SW 1271 (cell line): ENCODE results near the gene LRP1.

Source experiments
- DNase-seq, 2 experiments: peaks; one replicate each; lab custom pipeline; 2025; lab: John Stamatoyannopoulos, UW

Gene LRP1

DNA sequence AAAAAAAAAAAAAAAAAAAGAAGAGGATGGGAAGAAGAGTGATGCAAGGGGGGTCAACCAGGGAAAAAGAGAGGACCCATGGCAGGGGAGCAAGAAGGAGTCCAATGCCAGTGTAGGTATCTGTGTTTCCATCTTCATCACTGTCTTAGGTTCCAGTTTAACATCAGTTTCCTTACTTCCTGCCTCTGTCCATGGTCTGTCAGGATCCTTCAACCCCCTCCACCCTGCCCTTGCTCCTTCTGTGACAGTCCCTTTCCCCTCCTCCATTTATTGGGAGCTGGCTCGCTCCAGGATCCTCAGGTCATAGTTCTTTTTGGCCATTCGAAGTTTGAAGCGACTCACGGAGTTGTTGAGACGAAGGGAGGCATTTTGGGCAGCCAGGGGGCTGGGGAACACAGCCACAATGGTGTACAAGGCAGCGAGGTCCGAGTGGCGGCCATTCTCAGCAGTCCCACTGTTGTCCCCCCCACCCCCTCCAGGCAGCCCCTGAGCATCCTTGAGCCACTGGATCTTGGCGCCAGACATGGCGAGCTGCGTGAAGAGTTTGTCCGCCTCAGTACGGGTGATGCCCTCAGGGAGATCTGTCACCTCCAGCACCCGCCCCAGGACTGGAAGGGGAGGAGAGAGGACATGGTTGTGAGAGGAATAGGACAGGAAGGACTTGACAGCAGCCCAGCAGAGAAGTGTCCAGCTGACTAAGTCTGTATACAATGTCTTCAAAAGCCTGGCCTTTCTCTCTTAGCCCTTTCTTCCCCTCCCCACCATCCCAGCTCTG, 126.4 kb downstream of the LRP1 start:
- no peak for DNase-seq

GRCh38 chr12:57255916-57256315, 127.6 kb downstream of the LRP1 start:
- no peak for DNase-seq

GRCh38 chr12:57258977-57259970, 131.0 kb downstream of the LRP1 start:
- no peak for DNase-seq

DNA sequence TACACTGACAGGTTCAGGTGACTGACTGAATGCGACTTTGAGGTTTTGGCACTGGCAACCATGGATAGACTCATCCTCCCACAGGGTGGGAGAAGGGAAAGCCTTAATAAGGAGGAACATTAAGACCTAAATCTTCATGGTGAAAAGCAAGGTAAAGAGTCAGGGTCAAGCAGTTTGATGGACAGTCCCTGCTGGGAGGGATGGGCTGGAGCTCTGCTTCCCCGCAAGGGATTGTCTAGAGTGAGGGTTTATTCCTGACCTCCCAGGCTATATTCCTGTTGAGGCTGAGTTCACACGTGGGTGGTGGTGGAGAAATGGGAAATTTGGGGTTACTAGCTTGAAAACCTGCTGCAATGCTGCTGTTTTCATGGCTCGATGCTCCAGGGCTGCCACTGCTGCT, 132.1 kb downstream of the LRP1 start:
- no peak for DNase-seq

- no peak for DNase-seq
Measured at GRCh38 chr12:57261428-57261865, 133.2 kb downstream of the LRP1 start.

DNA sequence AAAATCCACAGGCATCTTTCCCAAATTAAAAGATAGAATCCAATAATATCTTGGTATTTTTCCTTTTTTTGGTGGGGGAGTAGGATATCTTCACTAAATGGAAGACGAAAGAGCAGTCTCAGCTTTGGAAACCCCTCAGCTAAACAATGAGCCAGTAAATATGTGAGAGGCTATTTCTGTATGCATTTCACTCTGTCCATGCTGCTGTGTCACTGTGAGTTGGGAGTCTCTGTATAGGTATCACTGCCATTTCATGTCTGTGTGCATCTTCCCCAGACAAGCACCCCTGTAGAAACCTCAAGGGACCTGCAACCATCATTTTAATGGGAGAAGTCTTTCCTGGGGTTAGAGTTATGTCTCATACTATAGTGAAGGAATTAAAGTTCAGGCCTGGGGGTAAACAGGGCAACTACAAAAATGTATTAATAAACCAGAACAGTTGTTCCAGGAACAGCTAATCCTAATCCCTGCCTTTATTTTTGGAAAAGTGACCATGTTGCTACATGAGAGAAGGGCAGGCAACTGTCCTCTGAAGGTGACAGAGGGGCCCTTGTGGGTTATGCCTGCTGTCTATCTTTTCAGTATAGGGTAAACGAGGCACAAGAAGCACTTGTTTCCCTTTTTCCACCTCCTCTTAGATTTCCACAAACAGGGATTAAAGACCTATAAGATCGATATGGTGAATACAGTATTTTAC, 134.0 kb downstream of the LRP1 start:
- DNase-seq: no peak
